MM.1S (cell line): ENCODE measurements around the gene KIAA1217.

Experiments
- DNase-seq: peaks from one replicate; pipeline ENCODE4 v3.0.0-alpha.2; 2015
- H2AFZ ChIP-seq: fragments of 300-600 bp; sonication (generic); 2 replicates; pipeline ENCODE4 v1.6.0; 2016; ENCODE audit warnings: antibody characterized with exemption, low read length
- H3F3A ChIP-seq: fragments of 300-600 bp; sonication (generic); 2 replicates; pipeline ENCODE4 v1.6.1; 2016; ENCODE audit warnings: mild to moderate bottlenecking, antibody characterized with exemption, low read length, moderate library complexity, mixed read lengths; ENCODE audit not compliant: insufficient read depth
- H3K27ac ChIP-seq: fragments of 300-600 bp; sonication (generic); 2 replicates; pipeline ENCODE4 v1.5.1; 2016; ENCODE audit warnings: mild to moderate bottlenecking, low read length
- H3K27me3 ChIP-seq: fragments of 300-600 bp; sonication (generic); replicated peaks from 2 replicates; pipeline ENCODE4 v1.6.0; 2016; ENCODE audit warnings: low read length; ENCODE audit not compliant: insufficient read depth
- H3K36me3 ChIP-seq: fragments of 300-600 bp; sonication (generic); replicated peaks from 2 replicates; pipeline ENCODE4 v1.6.1; 2016; ENCODE audit warnings: mild to moderate bottlenecking, low read length, mixed read lengths; ENCODE audit not compliant: insufficient read depth
- H3K4me1 ChIP-seq: fragments of 300-600 bp; sonication (generic); 2 replicates; pipeline ENCODE4 v1.6.1; 2016; ENCODE audit warnings: low read length, mixed read lengths
- H3K4me2 ChIP-seq: fragments of 300-600 bp; sonication (generic); 2 replicates; pipeline ENCODE4 v1.6.0; 2016; ENCODE audit warnings: low read depth, low read length
- H3K4me3 ChIP-seq: fragments of 300-600 bp; sonication (generic); 2 replicates; pipeline ENCODE4 v1.5.1; 2016; ENCODE audit warnings: low read length, mixed read lengths
- H3K79me2 ChIP-seq: fragments of 300-600 bp; sonication (generic); 2 replicates; pipeline ENCODE4 v1.6.1; 2016; ENCODE audit warnings: mixed run types, low read length, mixed read lengths
- H3K9ac ChIP-seq: fragments of 300-600 bp; sonication (generic); 2 replicates; pipeline ENCODE4 v1.6.1; 2016; ENCODE audit warnings: low read length, mixed read lengths
- H3K9me2 ChIP-seq: fragments of 300-600 bp; sonication (generic); replicated peaks from 2 replicates; pipeline ENCODE4 v1.6.1; 2016; ENCODE audit warnings: mild to moderate bottlenecking, low read length, mixed read lengths; ENCODE audit not compliant: insufficient read depth
- H3K9me3 ChIP-seq: fragments of 300-600 bp; sonication (generic); replicated peaks from 2 replicates; pipeline ENCODE4 v1.6.1; 2016; ENCODE audit warnings: mild to moderate bottlenecking, low read length, mixed read lengths; ENCODE audit not compliant: insufficient read depth
- H4K20me1 ChIP-seq: fragments of 300-600 bp; sonication (generic); 2 replicates; pipeline ENCODE4 v1.6.1; 2016; ENCODE audit warnings: mild to moderate bottlenecking, low read length, moderate library complexity, mixed read lengths; ENCODE audit not compliant: insufficient read depth
- CTCF ChIP-seq: fragments of 300-600 bp; sonication (generic); IDR thresholded peaks from 2 replicates; pipeline ENCODE4 v1.5.1; 2016; ENCODE audit warnings: antibody characterized with exemption, low read length, mixed read lengths
- EZH2 ChIP-seq: fragments of 300-600 bp; sonication (generic); optimal IDR thresholded peaks from 2 replicates; pipeline ENCODE3; 2017; ENCODE audit warnings: low read depth, mild to moderate bottlenecking, antibody characterized with exemption, low read length, mixed read lengths
- EZH2phosphoT487 ChIP-seq: fragments of 300-600 bp; sonication (generic); IDR thresholded peaks from 2 replicates; pipeline ENCODE4 v1.6.1; 2018; ENCODE audit warnings: antibody characterized with exemption, low read length

The KIAA1217 gene

GRCh38 chr10:24324651-24325050 is 115.7 kb downstream of the KIAA1217 start:
- Histone ChIP-seq H2AFZ (no peak overlapping the region), H3K4me2 (no peak overlapping the region), H3K27me3 (no peaks in the 10 kb centered on the region), H3K4me3 (no peak overlapping the region), H3K9ac (no peak overlapping the region), H3F3A (no peaks in the 10 kb centered on the region), H3K79me2 (no peaks in the 10 kb centered on the region), H3K4me1 (no peaks in the 10 kb centered on the region), H4K20me1 (no peaks in the 10 kb centered on the region), H3K36me3 (no peaks in the 10 kb centered on the region), H3K9me2 (no peaks in the 10 kb centered on the region), H3K9me3 (no peaks in the 10 kb centered on the region), H3K27ac (no peak overlapping the region)
- DNase-seq: no peak
- no peak for TF ChIP-seq EZH2
- no peak for TF ChIP-seq CTCF
- no peak for TF ChIP-seq EZH2phosphoT487

- Histone ChIP-seq H3K4me2 (no peak overlapping the region), H3F3A (no peaks in the 10 kb centered on the region), H3K4me1 (no peaks in the 10 kb centered on the region), H3K36me3 (no peaks in the 10 kb centered on the region), H3K4me3 (no peak overlapping the region), H3K27me3 (no peaks in the 10 kb centered on the region), H2AFZ (no peak overlapping the region), H3K9me2 (no peaks in the 10 kb centered on the region), H3K27ac (no peak overlapping the region), H3K79me2 (no peaks in the 10 kb centered on the region), H3K9me3 (no peaks in the 10 kb centered on the region), H3K9ac (no peak overlapping the region), H4K20me1 (no peaks in the 10 kb centered on the region)
- DNase-seq: no peak
- TF ChIP-seq EZH2phosphoT487 (no peak), CTCF (no peak), EZH2 (no peak)
Measured at GRCh38 chr10:24331457-24331856, 122.5 kb downstream of the KIAA1217 start.

GRCh38 chr10:24333736-24334135 is 124.8 kb downstream of the KIAA1217 start:
- Histone ChIP-seq H3K4me2 (no peak overlapping the region), H3K9me2 (no peaks in the 10 kb centered on the region), H3K4me3 (no peak overlapping the region), H3K79me2 (no peaks in the 10 kb centered on the region), H4K20me1 (no peaks in the 10 kb centered on the region), H3K9ac (no peak overlapping the region), H3K4me1 (no peaks in the 10 kb centered on the region), H2AFZ (no peak overlapping the region), H3K27me3 (no peaks in the 10 kb centered on the region), H3K27ac (no peak overlapping the region), H3K36me3 (no peaks in the 10 kb centered on the region), H3F3A (no peaks in the 10 kb centered on the region), H3K9me3 (no peaks in the 10 kb centered on the region)
- TF ChIP-seq CTCF (no peak), EZH2phosphoT487 (no peak), EZH2 (no peak)
- no peak for DNase-seq
